GM21390 (cell line): ENCODE measurements around the gene CLEC5A.
"Not testable (repeated sequence)": the region's sequence is repeated elsewhere in the genome, so short reads cannot be mapped to it uniquely, and the experiment has no call there.

Source experiments
- ATAC-seq: cut with Tn5 transposase; IDR thresholded peaks from one replicate; pipeline ENCODE4 v1.9.1; 2021; ENCODE audit not compliant: unreplicated experiment

The CLEC5A gene

GRCh38 chr7:141946796-141947195 lies at the start of gene CLEC5A:
Gene CLEC5A, minus strand, starts transcription at chr7:141946974. Its CDS starts 682 bp downstream, at chr7:141946292.
- no peak for ATAC-seq

DNA sequence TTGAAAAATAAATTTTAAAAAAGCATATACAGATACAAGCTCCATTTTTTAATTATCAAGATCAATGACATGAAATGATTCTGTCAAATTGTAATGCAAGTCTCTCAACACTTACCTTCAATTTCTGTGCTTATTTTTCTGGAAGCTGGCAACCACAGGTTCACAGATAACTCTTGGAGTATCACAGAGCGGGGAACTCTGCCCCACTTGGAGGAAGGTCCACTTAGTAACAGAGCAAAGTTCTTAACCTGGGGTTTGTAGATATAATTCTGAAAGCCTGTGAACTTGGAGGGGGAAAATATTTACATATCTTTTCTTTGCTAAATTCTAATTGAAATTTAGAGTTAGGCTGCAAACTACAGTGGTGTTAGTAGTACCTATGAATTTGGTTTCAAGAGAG lies 46.6 kb upstream of the CLEC5A start:
- no peak for ATAC-seq

DNA sequence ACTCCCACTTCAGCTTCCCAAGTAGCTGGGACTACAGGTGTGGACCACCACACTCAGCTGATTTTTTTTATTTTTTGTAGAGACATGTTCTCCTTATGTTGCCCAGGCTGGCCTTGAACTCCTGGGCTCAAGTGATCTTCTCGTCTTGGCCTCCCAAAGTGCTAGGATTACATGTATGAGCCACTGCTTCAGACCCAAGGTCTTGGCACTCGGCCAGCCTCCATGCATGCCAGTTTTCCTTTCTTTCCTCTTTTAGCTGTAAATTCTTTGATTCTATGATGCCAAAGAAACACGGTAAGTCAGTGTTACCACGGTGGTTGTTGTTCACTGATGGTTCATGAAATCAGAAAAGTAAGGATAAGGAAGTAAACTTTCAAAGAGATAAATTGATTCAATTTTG lies 45.9 kb upstream of the CLEC5A start:
- no peak for ATAC-seq

DNA sequence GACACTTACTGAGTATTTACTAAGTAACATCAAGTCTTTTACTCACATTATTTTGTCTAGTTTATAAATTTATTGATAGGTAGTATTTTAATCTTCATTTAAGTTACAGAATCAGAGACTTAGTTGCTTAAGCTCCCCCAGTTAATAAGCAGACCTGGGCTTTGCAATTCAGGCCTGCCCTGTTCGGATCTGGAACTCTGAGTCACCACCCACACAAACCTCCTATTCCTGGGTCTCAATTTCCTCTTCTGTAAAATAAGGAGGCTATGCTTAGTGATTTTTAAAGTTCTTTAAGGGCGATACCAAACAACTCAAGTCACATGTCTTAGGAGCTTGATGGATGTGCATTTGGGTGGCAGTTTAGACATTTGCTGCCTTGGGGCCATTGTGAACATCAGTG lies 45.4 kb upstream of the CLEC5A start:
- no peak for ATAC-seq

- ATAC-seq = no peak
These were observed 44.4 kb upstream of the CLEC5A start for GRCh38 chr7:141991140-141991539.

DNA sequence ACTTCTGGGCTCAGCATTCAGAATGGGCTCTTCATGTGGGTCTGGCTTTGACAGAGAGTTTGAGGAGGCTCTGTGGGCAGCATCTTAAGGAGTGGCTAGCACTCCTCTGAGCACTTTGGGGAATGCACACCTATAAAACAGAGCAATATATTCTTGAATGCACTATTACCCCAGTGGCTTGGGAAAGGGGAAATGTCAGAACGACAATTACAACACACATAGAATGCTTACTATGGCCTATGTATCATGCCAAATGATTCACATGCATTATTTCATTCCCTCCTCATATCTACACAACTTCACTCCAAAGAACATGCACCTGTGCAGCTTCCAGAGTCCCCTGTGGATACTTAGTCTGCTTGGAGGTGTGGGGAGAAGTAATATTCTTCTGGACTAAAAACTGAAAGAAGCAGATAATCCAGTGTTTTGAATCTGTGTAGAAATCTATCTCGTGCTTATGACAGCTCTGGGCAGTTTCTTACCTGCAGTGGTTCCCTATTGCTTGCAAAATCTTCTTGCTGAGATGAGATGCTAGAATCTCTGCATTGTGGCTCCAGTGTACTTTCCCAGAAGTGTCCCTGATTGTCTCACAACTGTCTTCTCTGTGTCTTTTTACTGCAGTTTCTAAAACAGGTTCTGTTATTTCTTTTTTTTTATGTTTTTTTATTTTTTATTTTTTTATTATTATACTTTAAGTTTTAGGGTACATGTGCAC lies 43.4 kb upstream of the CLEC5A start:
- no peak for ATAC-seq

GRCh38 chr7:141987803-141988202 lies 41.0 kb upstream of the CLEC5A start:
- ATAC-seq = not testable (repeated sequence)

GRCh38 chr7:141986923-141987322 lies 40.1 kb upstream of the CLEC5A start:
- ATAC-seq = no peak

DNA sequence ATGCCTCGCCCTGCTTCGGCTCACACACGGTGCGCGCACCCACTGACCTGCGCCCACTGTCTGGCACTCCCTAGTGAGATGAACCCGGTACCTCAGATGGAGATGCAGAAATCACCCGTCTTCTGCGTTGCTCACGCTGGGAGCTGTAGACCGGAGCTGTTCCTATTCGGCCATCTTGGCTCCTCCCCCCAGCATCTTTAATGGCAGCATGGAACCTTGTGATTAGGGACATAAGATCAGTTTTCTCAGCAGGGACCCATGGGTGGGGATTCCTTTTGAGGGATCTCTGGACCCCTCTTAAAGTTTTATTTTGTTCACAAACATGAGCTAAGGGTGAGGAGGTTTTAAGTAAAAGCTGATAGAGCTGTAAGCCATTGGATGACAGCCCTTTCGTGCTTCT lies 39.2 kb upstream of the CLEC5A start:
- ATAC-seq = not testable (repeated sequence)

- ATAC-seq = no peak
These were observed 32.8 kb upstream of the CLEC5A start for GRCh38 chr7:141979568-141979967.

DNA sequence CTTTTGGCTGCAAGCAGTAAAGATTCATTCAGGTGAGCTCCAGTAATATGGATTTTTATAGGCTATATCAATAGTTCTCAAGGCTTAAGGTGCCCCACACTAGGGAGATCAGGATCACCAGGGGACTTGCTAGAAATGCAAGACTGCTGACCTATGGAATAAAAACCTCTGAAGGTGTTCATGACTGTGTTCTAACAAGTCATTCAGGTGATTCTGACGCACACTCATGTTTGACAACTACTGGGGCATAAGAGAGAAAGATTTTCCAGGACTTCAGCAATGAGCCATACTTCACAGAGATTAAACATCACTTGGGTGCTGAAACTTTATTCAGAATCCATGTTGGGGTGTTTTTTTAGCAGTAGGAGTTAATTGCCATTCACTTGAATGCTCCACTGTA lies 31.6 kb upstream of the CLEC5A start:
- ATAC-seq = no peak

DNA sequence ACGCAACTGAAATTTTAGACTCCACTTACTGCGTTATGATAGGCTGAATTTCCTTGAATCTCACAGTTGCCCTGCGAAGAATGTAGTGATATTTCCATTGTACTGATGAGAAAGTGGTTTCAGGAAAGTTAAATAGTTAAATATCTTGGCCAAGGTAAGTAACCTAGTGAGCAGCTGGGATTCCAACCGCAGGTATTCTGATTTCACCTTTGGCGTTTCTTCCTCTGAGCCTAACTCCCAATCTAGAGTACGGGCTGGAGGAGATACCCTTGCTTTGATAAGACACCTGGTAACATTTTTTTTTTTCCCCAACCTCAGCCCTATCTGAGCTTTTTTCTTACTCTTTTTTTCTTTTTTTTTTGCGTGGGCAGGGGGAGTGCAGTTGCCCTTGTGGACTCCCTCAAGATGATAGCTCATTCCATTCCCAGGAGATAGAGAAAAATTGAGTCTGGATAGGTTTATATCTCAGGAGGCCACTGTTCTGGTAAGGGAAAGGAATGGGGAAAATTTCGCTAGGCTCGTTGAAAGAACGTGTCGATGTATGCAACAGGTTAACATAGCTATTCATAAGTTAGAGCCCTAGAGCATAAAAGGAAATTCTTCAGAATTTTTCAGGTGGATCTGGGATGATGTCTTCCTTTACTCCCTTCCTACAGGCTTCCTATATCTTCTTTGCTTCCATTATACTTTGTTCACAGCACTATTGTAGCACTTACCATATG lies 29.9 kb upstream of the CLEC5A start:
- no peak for ATAC-seq

DNA sequence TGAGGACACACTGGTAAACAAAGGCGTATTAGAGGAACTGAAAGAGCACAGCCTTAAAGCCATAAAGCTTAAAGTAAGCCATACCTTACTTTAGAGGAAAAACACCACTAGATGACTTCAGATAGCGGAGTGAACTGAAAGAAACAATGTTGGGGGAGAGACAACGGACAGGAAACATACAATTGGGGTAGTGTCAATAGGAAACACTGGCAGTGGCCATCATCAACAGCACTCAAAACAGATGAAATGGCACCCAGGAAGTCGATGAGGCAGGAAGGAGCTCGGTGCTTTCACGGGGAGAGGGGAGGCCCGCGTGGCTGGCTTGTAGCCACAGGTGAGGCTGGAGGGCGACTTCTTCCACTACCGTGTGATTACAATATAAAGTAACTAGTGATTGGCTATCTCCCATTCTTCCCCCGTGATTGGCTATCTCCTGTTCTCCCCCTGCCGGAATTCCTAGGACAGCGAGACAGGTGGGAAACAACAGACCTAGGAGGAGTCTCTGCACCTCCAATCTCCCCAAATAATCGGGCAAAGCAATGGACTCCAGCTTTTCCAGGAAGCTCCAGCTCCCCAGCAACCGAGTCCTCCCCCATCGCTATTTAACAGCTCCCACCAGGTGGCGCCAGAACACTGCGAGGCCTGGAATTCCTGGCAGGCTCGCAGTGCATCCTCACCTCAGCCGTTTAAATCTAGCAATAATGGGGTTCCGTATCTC lies 29.2 kb upstream of the CLEC5A start:
- peak; percentile 86 for ATAC-seq

- ATAC-seq = no peak
These were observed 28.1 kb upstream of the CLEC5A start for GRCh38 chr7:141974831-141975230.

DNA sequence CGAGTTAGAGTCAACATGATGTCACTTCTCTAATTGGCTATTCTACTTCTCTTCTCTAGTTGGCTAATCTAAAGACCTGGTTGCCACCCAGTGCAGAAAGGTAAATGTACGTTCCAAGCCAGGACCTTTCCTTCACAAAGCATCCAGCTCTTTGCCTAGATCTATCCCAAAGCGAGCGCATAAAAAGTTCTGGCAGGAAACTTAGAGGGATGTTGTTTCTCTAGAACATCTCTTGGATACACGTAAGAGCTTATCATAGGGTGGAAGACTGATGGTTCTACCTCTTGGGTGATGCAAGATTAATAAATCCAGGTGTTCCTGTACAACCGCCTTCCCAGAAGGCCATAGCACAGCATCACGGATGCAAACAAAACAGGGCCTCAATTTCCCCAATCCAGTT lies 26.9 kb upstream of the CLEC5A start, which contains the start of gene TAS2R38:
Gene TAS2R38 (minus strand): TSS at position 101 of the 400 bp plus-strand sequence. CDS start 84 bp downstream, at position 17.
- ATAC-seq = no peak

- peak; percentile 84 for ATAC-seq
These were observed 14.1 kb upstream of the CLEC5A start for GRCh38 chr7:141960687-141961422.

DNA sequence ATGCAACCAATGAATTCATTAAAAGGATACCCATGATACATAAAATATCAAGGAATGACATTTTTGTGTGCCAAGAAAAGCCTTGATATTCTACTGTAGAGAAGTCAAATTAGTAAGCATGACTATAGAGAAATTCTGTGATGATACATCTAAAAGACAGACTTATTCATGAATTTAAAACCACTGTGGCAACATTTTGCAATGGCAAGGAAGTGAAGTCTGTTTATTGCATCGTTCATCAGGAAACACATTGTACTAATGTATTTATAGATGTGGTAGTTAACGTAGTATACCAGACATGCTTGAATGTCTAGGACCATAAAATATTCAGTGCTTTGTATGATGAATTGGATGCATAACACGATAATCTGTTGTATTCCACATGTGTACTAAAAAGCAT lies 9.3 kb upstream of the CLEC5A start:
- ATAC-seq = no peak

GRCh38 chr7:141954334-141954733 lies 7.6 kb upstream of the CLEC5A start:
- no peak for ATAC-seq

- ATAC-seq = no peak
These were observed 5.7 kb upstream of the CLEC5A start for GRCh38 chr7:141952461-141952860.

DNA sequence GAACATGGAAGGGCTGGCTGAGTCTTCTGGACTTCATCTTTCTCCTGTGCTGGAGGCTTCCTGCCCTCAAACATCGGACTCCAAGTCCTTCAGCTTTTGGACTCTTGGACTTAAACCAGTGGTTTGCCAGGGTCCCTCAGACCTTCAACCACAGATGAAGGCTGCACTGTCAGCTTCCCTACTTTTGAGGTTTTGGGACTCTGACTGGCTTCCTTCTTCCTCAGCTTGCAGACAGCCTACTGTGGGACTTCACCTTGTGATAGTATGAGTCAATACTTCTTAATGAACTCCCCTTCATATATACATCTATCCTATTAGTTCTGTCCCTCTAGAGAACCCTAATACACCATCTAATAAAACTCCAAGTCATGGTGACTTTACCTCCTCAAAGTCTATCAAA lies 4.0 kb upstream of the CLEC5A start:
- ATAC-seq = no peak

- ATAC-seq = no peak
These were observed 3.1 kb upstream of the CLEC5A start for GRCh38 chr7:141949911-141950310.
